ENCODE results near the gene C11orf42.

The C11orf42 gene

DNA sequence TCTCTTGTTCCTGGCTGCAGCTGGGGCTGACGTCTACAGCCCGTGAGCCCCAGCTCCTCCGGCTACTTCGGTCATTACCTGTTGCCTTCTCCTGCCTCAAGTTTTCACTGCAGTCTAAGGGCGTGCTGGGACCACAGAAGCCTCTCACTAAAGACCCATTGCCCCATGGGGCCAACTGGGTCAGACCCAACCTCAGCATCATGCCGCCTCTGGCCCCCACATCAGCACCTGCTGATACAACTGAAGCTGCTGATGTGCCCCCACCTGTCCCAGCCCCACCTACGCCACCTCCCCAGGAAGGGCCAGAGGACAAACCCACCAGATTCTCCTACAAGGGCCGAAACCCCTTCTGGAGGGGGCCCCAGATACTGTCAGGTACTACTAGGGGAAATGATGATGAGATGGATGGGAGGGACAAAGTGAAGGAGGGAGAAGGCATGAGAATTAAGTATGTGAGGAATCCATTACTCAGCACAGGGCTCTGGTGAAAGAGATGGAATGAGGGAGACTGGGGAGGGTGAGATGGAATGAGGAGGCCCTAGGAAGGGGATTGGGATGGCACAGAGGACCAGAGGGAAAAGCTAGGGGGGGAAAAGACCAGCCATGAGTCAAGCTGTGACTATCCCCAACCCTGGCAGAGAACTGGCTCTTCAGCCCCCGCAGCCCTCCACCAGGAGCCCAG is 5.1 kb downstream of the C11orf42 start (continued):
- TF ChIP-seq ARNTL (CRISPR knock-in tag; IDR thresholded peaks at IDR 0.05; ENCODE audit: borderline replicate concordance, low read depth) (no peak), TCF4 (CRISPR knock-in tag; IDR thresholded peaks at IDR 0.05; ENCODE audit: borderline replicate concordance) (no peak), ESRRG (CRISPR knock-in tag; IDR thresholded peaks at IDR 0.05) (no peak), BACH2 (CRISPR knock-in tag; IDR thresholded peaks at IDR 0.05; ENCODE audit: borderline replicate concordance) (no peak), ZNF8 (CRISPR knock-in tag; IDR thresholded peaks at IDR 0.05) (no peak), TOX (CRISPR knock-in tag; IDR thresholded peaks at IDR 0.05; ENCODE audit: borderline replicate concordance) (no peak), RARB (CRISPR knock-in tag; IDR thresholded peaks at IDR 0.05) (no peak), ZFP30 (CRISPR knock-in tag; IDR thresholded peaks at IDR 0.05) (no peak)

DNA sequence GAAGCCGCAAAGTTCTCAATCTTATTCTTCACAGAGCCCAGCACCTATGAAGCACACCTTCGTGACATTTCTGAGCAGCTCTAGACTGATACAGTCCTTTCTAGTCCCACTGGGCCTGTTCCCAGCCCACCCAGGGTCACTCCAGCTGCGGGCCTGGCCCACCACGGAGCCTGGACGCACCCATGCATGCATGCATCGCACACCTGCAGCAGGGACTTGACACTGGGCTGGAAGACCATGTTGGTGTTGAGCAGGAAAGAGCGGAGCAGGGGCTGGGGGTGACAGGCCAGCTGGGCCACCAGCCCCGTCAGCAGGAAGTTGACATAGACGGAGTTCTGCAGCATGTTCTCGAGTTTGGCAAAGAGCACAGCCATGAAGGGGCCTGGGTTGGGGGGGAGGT is 9.2 kb downstream of the C11orf42 start:
- ATAC-seq = no peak
- TF ChIP-seq TOX (CRISPR knock-in tag; IDR thresholded peaks at IDR 0.05; ENCODE audit: borderline replicate concordance) = no peak
- TF ChIP-seq ZFP3 (CRISPR knock-in tag; IDR thresholded peaks at IDR 0.05) = no peak
- TF ChIP-seq CSRNP3 (CRISPR knock-in tag; IDR thresholded peaks at IDR 0.05) = no peak
- no peak for TF ChIP-seq ZC3H10 (CRISPR knock-in tag; IDR thresholded peaks at IDR 0.05)
- TF ChIP-seq, protein P1, sequence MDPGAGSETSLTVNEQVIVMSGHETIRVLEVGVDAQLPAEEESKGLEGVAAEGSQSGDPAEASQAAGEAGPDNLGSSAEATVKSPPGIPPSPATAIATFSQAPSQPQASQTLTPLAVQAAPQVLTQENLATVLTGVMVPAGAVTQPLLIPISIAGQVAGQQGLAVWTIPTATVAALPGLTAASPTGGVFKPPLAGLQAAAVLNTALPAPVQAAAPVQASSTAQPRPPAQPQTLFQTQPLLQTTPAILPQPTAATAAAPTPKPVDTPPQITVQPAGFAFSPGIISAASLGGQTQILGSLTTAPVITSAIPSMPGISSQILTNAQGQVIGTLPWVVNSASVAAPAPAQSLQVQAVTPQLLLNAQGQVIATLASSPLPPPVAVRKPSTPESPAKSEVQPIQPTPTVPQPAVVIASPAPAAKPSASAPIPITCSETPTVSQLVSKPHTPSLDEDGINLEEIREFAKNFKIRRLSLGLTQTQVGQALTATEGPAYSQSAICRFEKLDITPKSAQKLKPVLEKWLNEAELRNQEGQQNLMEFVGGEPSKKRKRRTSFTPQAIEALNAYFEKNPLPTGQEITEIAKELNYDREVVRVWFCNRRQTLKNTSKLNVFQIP (CRISPR knock-in tag; IDR thresholded peaks at IDR 0.05; ENCODE audit: borderline replicate concordance, low read depth) = no peak
- TF ChIP-seq PATZ1 (CRISPR knock-in tag; IDR thresholded peaks at IDR 0.05; ENCODE audit: borderline replicate concordance) = no peak
- no peak for TF ChIP-seq ZFP30 (CRISPR knock-in tag; IDR thresholded peaks at IDR 0.05)

DNA sequence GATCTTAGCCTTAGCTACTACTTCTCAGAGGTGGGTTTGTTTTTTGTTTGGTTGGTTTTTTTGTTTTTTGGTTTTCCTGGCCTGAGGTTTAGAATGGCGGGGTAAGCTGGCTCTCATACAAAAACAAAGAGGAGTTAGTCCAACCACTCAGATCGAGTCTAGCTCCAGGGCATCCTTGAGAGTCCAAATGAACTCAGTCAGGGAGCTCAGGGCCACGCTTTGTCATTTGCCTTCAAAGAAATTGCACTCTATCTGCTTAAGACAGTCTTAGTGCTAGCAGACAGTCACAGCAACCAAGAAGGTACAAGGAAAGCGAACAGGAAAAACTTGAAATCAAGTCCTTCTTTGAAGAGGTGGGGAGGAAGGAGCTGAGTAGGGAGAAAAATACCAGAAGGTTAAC is 11.1 kb downstream of the C11orf42 start:
- no peak for TF ChIP-seq BACH2 (CRISPR knock-in tag; IDR thresholded peaks at IDR 0.05; ENCODE audit: borderline replicate concordance)
- no peak for TF ChIP-seq ZC3H10 (CRISPR knock-in tag; IDR thresholded peaks at IDR 0.05)
- no peak for ATAC-seq

DNA sequence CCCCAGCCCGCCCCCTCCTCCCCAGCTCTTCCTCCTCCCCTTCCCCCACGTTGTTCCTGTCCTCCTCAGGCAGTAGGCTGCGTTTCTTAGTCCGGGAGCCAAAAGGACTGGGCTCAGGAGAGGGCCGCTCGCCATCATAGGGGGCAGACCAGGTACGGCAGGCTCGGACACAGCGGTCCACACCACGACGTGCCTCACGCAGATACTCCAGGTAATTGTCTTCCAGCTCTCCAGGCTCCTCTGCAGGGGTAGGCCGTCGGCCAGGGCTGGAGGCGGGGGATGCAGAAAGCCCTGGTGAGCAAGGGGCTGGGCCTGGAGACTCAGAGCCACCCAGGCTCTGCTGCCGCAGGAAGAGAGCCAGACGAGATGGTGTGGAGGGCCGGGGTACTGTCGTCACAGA is 12.4 kb downstream of the C11orf42 start:
- TF ChIP-seq CSDC2 (CRISPR knock-in tag; IDR thresholded peaks at IDR 0.05) (no peak), TCF4 (CRISPR knock-in tag; IDR thresholded peaks at IDR 0.05; ENCODE audit: borderline replicate concordance) (no peak), BACH2 (CRISPR knock-in tag; IDR thresholded peaks at IDR 0.05; ENCODE audit: borderline replicate concordance) (no peak), ESRRG (CRISPR knock-in tag; IDR thresholded peaks at IDR 0.05) (no peak), ZNF565 (CRISPR knock-in tag; conservative IDR thresholded peaks at IDR 0.05; ENCODE audit: low read depth) (no peak), ISL1 (CRISPR knock-in tag; IDR thresholded peaks at IDR 0.05) (no peak)
- ATAC-seq = no peak

DNA sequence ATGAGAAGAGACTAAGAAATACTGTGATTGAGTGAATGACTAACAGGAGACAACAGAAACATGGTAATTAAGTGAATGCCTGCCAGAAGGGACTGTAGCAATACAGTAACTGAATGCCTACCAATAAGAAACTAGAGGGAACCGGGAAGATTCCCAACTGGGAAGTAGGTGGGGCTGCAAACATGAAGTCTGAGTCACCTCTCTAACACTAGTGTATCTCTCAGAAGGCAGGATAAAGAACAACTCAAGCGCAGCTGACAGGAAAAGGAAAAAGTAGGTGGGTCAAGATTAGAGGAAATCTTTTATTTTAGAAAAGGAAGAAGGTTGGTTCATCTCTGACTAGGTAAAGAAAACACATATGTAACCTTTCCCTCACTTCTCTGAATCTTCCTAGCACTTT is 14.0 kb downstream of the C11orf42 start:
- no peak for TF ChIP-seq ZFP30 (CRISPR knock-in tag; IDR thresholded peaks at IDR 0.05)
- TF ChIP-seq ZNF8 (CRISPR knock-in tag; IDR thresholded peaks at IDR 0.05) = no peak
- TF ChIP-seq ZC3H10 (CRISPR knock-in tag; IDR thresholded peaks at IDR 0.05) = no peak
- TF ChIP-seq ARNTL (CRISPR knock-in tag; IDR thresholded peaks at IDR 0.05; ENCODE audit: borderline replicate concordance, low read depth) = no peak
- no peak for TF ChIP-seq GLIS3 (CRISPR knock-in tag; IDR thresholded peaks at IDR 0.05)
- TF ChIP-seq ISL1 (CRISPR knock-in tag; IDR thresholded peaks at IDR 0.05) = no peak
- no peak for TF ChIP-seq ZNF565 (CRISPR knock-in tag; conservative IDR thresholded peaks at IDR 0.05; ENCODE audit: low read depth)
- TF ChIP-seq TCF4 (CRISPR knock-in tag; IDR thresholded peaks at IDR 0.05; ENCODE audit: borderline replicate concordance) = no peak
- TF ChIP-seq, protein P2, sequence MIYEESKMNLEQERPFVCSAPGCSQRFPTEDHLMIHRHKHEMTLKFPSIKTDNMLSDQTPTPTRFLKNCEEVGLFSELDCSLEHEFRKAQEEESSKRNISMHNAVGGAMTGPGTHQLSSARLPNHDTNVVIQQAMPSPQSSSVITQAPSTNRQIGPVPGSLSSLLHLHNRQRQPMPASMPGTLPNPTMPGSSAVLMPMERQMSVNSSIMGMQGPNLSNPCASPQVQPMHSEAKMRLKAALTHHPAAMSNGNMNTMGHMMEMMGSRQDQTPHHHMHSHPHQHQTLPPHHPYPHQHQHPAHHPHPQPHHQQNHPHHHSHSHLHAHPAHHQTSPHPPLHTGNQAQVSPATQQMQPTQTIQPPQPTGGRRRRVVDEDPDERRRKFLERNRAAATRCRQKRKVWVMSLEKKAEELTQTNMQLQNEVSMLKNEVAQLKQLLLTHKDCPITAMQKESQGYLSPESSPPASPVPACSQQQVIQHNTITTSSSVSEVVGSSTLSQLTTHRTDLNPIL (CRISPR knock-in tag; IDR thresholded peaks at IDR 0.05; ENCODE audit: low read depth) = no peak
- TF ChIP-seq PPARA (CRISPR knock-in tag; IDR thresholded peaks at IDR 0.05; ENCODE audit: borderline replicate concordance) = no peak
- TF ChIP-seq, protein P3, sequence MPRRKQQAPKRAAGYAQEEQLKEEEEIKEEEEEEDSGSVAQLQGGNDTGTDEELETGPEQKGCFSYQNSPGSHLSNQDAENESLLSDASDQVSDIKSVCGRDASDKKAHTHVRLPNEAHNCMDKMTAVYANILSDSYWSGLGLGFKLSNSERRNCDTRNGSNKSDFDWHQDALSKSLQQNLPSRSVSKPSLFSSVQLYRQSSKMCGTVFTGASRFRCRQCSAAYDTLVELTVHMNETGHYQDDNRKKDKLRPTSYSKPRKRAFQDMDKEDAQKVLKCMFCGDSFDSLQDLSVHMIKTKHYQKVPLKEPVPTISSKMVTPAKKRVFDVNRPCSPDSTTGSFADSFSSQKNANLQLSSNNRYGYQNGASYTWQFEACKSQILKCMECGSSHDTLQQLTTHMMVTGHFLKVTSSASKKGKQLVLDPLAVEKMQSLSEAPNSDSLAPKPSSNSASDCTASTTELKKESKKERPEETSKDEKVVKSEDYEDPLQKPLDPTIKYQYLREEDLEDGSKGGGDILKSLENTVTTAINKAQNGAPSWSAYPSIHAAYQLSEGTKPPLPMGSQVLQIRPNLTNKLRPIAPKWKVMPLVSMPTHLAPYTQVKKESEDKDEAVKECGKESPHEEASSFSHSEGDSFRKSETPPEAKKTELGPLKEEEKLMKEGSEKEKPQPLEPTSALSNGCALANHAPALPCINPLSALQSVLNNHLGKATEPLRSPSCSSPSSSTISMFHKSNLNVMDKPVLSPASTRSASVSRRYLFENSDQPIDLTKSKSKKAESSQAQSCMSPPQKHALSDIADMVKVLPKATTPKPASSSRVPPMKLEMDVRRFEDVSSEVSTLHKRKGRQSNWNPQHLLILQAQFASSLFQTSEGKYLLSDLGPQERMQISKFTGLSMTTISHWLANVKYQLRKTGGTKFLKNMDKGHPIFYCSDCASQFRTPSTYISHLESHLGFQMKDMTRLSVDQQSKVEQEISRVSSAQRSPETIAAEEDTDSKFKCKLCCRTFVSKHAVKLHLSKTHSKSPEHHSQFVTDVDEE (CRISPR knock-in tag; IDR thresholded peaks at IDR 0.05) = no peak
- no peak for TF ChIP-seq BACH2 (CRISPR knock-in tag; IDR thresholded peaks at IDR 0.05; ENCODE audit: borderline replicate concordance)
- no peak for TF ChIP-seq ZFP3 (CRISPR knock-in tag; IDR thresholded peaks at IDR 0.05)
- no peak for TF ChIP-seq RARB (CRISPR knock-in tag; IDR thresholded peaks at IDR 0.05)
- no peak for TF ChIP-seq CSDC2 (CRISPR knock-in tag; IDR thresholded peaks at IDR 0.05)
- no peak for TF ChIP-seq TOX (CRISPR knock-in tag; IDR thresholded peaks at IDR 0.05; ENCODE audit: borderline replicate concordance)
- ATAC-seq = peak; percentile 90
